ENCODE measurements around the gene MYMX. TPM values are rescaled to one million over a fixed set of nuclear protein-coding genes. Genes with fewer than 3 reads are reported as not detected.

Gene MYMX
- total and polyA plus RNA-seq, 2 of the 13 experiments (the other 11 are each of a cell fraction or from before 2014, with no cell fraction given), result not detected

- 0 out of 2 replicates have a peak, but pooled peaks have one; percentile 40 for TF ChIP-seq ZNF580 (CRISPR knock-in tag; IDR thresholded peaks at IDR 0.05; ENCODE audit: borderline replicate concordance, low read depth)
- TF ChIP-seq ATM (IDR thresholded peaks at IDR 0.05; ENCODE audit: borderline replicate concordance), result no peak
- TF ChIP-seq TOE1 (CRISPR knock-in tag; IDR thresholded peaks at IDR 0.05), result no peak
- TF ChIP-seq SRF (IDR thresholded peaks at IDR 0.05; ENCODE audit: low read depth, low read length), result no peak
- no peak for TF ChIP-seq BCLAF1 (IDR thresholded peaks at IDR 0.05)
- TF ChIP-seq NCOR1 (IDR thresholded peaks at IDR 0.05; ENCODE audit: borderline replicate concordance, low read length), result no peak
- TF ChIP-seq EP300 (IDR thresholded peaks at IDR 0.05; ENCODE audit: low read depth in 2 of 2, low read length in 2 of 2), result peak in 1 of 2 experiments; percentile 28; a peak in 1 of 4 replicates
- peak; percentile 24; the same call in 1 of the 2 replicates for TF ChIP-seq EP300 (CRISPR knock-in tag; IDR thresholded peaks at IDR 0.05; ENCODE audit: borderline replicate concordance)
- no peak for TF ChIP-seq HNRNPLL (IDR thresholded peaks at IDR 0.05; ENCODE audit: low read depth, low read length, poor library complexity, severe bottlenecking)
- TF ChIP-seq REST (IDR thresholded peaks at IDR 0.05; ENCODE audit: borderline replicate concordance in 1 of 2, low read depth in 1 of 2, low read length in 2 of 2), result no peak
- TF ChIP-seq LBX2 (CRISPR knock-in tag; IDR thresholded peaks at IDR 0.05; ENCODE audit: borderline replicate concordance), result no peak
- TF ChIP-seq PLSCR1 (CRISPR knock-in tag; IDR thresholded peaks at IDR 0.05; ENCODE audit: borderline replicate concordance), result no peak
- TF ChIP-seq BRF2 (CRISPR knock-in tag; IDR thresholded peaks at IDR 0.05), result no peak
- 0 out of 2 replicates have a peak, but pooled peaks have one; percentile 23 for TF ChIP-seq DPF2 (CRISPR knock-in tag; IDR thresholded peaks at IDR 0.05; ENCODE audit: borderline replicate concordance, low read depth)
- TF ChIP-seq GZF1 (CRISPR knock-in tag; IDR thresholded peaks at IDR 0.05), result no peak
- TF ChIP-seq ARID2 (CRISPR knock-in tag; IDR thresholded peaks at IDR 0.05; ENCODE audit: borderline replicate concordance), result no peak
- TF ChIP-seq DRAP1 (CRISPR knock-in tag; IDR thresholded peaks at IDR 0.05), result no peak
- no peak for TF ChIP-seq E2F5 (CRISPR knock-in tag; conservative IDR thresholded peaks at IDR 0.05)
These were observed 37.6 kb upstream of the MYMX start (continued) for GRCh38 chr6:44179072-44179536.
